ENCODE results near the gene PTGS1. TPM values are rescaled to one million over a fixed set of nuclear protein-coding genes. Genes with fewer than 3 reads are reported as not detected.

Gene PTGS1
- total and polyA plus RNA-seq, 2 of the 8 experiments (the other 6 are each of a cell fraction or from before 2014, with no cell fraction given), result 1.1 to 1.9 TPM

DNA sequence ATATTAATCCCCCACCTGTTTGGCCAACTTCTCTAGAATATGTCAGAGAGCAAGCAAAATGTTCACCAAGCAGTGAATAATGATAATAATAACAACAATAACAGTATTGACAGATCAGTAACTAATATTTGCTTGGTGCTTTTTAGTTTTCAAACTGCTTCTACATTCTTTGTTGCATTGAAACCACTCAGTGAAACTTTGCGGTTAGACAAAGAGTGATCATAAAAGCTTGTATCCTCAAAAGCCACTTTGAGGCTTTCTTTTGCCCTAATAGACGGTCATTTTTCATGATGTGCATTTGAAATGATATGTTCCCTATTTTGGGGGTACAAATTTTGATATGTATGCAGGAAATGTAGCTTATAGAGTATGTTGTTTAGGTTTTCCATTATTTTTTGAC, 43.6 kb upstream of the PTGS1 start:
- no peak overlapping the region for H2BK15ac ChIP-seq (ENCODE audit: low read length)

More for the DNA sequence above, 43.6 kb upstream of the PTGS1 start:
- no peak for FAIRE-seq
- no peaks in the 10 kb centered on the region; the same call in 1 of the 2 replicates for H3K23me2 ChIP-seq (ENCODE audit: low read depth, low read length)
- no peak overlapping the region for H4K91ac ChIP-seq (replicated peaks; ENCODE audit: insufficient read length, low read length)
- peaks cover 5 to 22% (median 10%) of the 10 kb centered on the region in 4 experiments; a peak in 7 of 8 replicates for H3K36me3 ChIP-seq (ENCODE audit: control insufficient read depth in 2 of 4, insufficient read depth in 4 of 4, low read length in 3 of 4)
- H3K9ac ChIP-seq (replicated peaks in 1 of 4; ENCODE audit: extremely low read depth in 1 of 4, low read depth in 3 of 4, low read length in 3 of 4), result no peak overlapping the region
- no peak overlapping the region for H2AFZ ChIP-seq (ENCODE audit: low read length)
- H3K14ac ChIP-seq (ENCODE audit: insufficient read length), result no peak overlapping the region
- no peak overlapping the region for H3K27ac ChIP-seq (ENCODE audit: low read depth, low read length)
- no peak overlapping the region for H4K5ac ChIP-seq (ENCODE audit: insufficient read length, low read depth, low read length)
- H3K9me3 ChIP-seq (ENCODE audit: insufficient read depth in 2 of 2, low read depth in 1 of 2, low read length in 1 of 2), result no peaks in the 10 kb centered on the region
- no peaks in the 10 kb centered on the region for H4K20me1 ChIP-seq (replicated peaks in 1 of 2; ENCODE audit: control insufficient read depth in 1 of 2, insufficient read depth in 2 of 2, low read length in 2 of 2)
- no peak overlapping the region for H3K4me2 ChIP-seq (ENCODE audit: insufficient read depth in 1 of 2, low read depth in 2 of 2, low read length in 2 of 2)
- no peak overlapping the region for H3K56ac ChIP-seq (replicated peaks; ENCODE audit: insufficient read length, low read depth, low read length)
- H4K8ac ChIP-seq (ENCODE audit: extremely low read depth, insufficient read depth, low read length), result no peak overlapping the region
- H2BK5ac ChIP-seq (ENCODE audit: low read depth, low read length), result no peak overlapping the region
- H3K79me1 ChIP-seq (ENCODE audit: low read depth, low read length), result no peaks in the 10 kb centered on the region
- no peaks in the 10 kb centered on the region for H3K79me2 ChIP-seq (ENCODE audit: control insufficient read depth in 1 of 2, insufficient read depth in 2 of 2, low read length in 2 of 2)
- CTCF ChIA-PET (ENCODE audit: partially characterized antibody), result interaction anchor here (0.8 to 1.3 kb wide), 5 partner anchors 8 to 228 kb away, joined by 3 to 4 read pairs (median 3); no protein-coding TSS in a partner anchor
- no peak overlapping the region for H2AK5ac ChIP-seq (ENCODE audit: low read depth, low read length)
- H2BK20ac ChIP-seq (ENCODE audit: low read length), result no peak overlapping the region
- H3K23ac ChIP-seq (ENCODE audit: insufficient read length), result no peak overlapping the region
- H3K27me3 ChIP-seq (replicated peaks in 1 of 4; ENCODE audit: control insufficient read depth in 3 of 4, extremely low read depth in 1 of 4, insufficient read depth in 3 of 4, low read length in 3 of 4), result no peaks in the 10 kb centered on the region
- H3K4me1 ChIP-seq (replicated peaks in 1 of 4; ENCODE audit: control insufficient read depth in 3 of 4, insufficient read depth in 4 of 4, low read length in 3 of 4), result peaks cover 0 to 9% (median 6%) of the 10 kb centered on the region in 4 experiments; a peak in 4 of 7 replicates
- no peak overlapping the region for H3K4me3 ChIP-seq (ENCODE audit: extremely low read depth in 1 of 4, insufficient read depth in 2 of 4, low read depth in 3 of 4, low read length in 4 of 4)
- 80% methylated on average over 2 of the region's 2 CpGs; no CpG with 5 or more reads in 1 of the 2 experiments for WGBS, 2 experiments (ENCODE audit: extremely low coverage in 1 of 2, insufficient coverage in 1 of 2, insufficient read length in 1 of 2, insufficient replicate concordance in 2 of 2, low coverage in 1 of 2, low lambda C conversion rate in 2 of 2, missing lambda C conversion rate in 1 of 2)
- DNase-seq (ENCODE audit: low read depth in 1 of 2, low spot score in 2 of 2), result no peak
- H2BK12ac ChIP-seq (ENCODE audit: low read depth, low read length), result no peak overlapping the region
- POLR2A ChIA-PET (ENCODE audit: partially characterized antibody), result interaction anchor here (0.7 to 2.3 kb wide), 3 partner anchors 10 to 19 kb away, joined by 3 to 8 read pairs (median 3); no protein-coding TSS in a partner anchor
- H3K4ac ChIP-seq (replicated peaks; ENCODE audit: insufficient read length, low read depth, low read length), result no peak overlapping the region
- no peak overlapping the region for H3K18ac ChIP-seq (ENCODE audit: extremely low read depth, low read length)
- TF ChIP-seq RXRA (IDR thresholded peaks at IDR 0.05; ENCODE audit: insufficient read depth, low read depth, low read length), result no peak
- no peak for TF ChIP-seq SRF (IDR thresholded peaks at IDR 0.05; ENCODE audit: low read depth, low read length)
- TF ChIP-seq MAX (IDR thresholded peaks at IDR 0.05), result no peak
- no peak for TF ChIP-seq SP4 (IDR thresholded peaks at IDR 0.05; ENCODE audit: low read length)
- no peak for TF ChIP-seq CHD1 (IDR thresholded peaks at IDR 0.05; ENCODE audit: low read depth, low read length)
- TF ChIP-seq SP2 (IDR thresholded peaks at IDR 0.05; ENCODE audit: low read length), result no peak
- TF ChIP-seq SIX5 (IDR thresholded peaks at IDR 0.05; ENCODE audit: low read depth, low read length), result no peak
- TF ChIP-seq CEBPB (IDR thresholded peaks at IDR 0.05; ENCODE audit: low read depth, low read length), result no peak
- no peak overlapping the region for H2BK120ac ChIP-seq (replicated peaks; ENCODE audit: low read depth, low read length)

Measured in H1 (cell line).